Non-pigmented ciliary epithelial cell (primary cell): ENCODE measurements around the gene ANKS1B.
"Not testable (repeated sequence)": the region's sequence is repeated elsewhere in the genome, so short reads cannot be mapped to it uniquely, and the experiment has no call there.

Experiments used
- DNase-seq: peaks from one replicate; pipeline ENCODE4 v3.0.0-alpha.2; 2010; ENCODE audit warnings: low read depth

Gene ANKS1B

DNA sequence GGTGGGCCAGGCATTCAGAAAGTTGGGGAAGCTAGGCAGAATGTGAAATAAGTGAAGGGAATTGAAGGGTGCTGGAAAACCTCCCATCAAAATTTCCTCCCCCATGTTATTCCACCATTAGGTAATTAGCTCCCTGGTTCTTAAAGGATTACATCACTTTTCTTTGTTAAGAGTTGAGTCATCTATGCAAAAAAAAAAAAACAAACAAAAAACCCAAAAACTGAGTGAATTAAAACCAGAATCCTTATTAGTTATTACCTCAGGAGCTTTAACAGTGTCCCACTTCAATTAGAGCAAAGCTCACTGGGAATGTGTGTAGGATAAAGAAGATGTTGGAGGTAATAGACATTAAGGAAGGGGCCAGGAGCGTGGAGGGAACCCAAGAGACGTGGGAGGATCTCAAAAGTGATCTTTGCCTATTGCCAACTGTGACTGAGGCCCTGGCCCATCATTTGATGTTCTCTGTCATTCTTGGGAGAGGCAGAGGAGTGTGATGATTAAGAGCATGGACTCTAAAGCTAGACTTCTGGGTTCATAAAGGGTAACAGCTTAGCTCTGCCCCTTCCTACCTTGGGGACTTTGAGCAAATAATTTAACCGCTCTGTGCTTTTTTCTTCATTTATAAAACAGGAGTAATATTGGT lies 975.0 kb downstream of the ANKS1B start:
- DNase-seq = no peak

GRCh38 chr12:99005601-99006000 lies 979.1 kb downstream of the ANKS1B start:
- no peak for DNase-seq

DNA sequence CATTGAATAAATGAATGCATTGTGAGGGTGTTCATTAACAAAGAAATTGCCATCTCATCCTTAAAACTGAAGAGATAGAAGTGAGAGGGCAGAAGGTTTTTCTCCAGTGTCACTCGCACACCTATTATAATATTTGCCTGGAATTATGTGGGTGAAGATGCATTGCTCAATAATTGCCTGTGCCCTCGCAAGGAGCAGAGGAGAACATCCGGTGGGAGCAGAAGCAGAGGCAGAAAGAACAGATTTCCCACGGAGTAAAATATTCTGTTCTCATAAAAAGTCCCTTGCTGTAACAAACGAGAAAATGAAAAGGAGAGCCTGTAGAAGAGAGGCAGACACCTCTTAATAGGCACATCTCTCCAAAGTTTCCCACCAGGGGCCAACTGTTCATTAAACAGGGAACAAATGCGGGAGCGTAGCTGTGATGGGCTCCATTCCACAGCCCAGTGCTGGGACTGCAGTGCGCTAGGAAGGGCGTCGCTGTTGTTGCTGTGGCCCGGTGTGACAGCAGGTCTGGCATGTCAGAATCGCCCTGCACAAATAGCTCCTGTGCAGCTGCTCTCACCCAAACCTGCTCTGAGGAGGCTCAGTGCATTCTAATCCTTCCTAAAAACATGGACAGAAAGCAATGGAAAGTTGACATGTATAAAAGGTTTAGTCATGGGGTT lies 979.8 kb downstream of the ANKS1B start:
- DNase-seq = no peak

DNA sequence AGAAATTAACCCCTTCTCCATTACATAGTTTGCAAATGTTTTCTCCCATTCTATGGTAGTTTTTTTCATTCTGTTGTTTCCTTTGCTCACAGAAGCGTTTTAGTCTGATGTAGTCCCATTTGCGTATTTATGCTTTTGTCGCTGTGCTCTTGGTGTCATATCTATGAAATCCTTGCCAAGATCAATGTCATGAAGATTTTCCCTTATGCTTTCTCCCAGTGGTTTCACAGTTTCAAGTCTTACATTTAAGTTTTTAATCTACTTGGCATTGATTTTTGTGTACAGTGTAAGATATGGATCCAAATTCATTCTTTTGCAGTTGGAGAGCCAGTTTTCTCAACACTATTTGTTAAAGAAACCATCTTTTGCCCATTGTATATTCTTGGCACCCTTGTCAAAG lies 982.0 kb downstream of the ANKS1B start:
- DNase-seq = no peak

- DNase-seq = no peak
Measured at GRCh38 chr12:99002156-99002555, 982.6 kb downstream of the ANKS1B start.

GRCh38 chr12:98999559-98999958 lies 985.2 kb downstream of the ANKS1B start:
- no peak for DNase-seq

- DNase-seq = no peak
Measured at GRCh38 chr12:98998697-98999299, 985.9 kb downstream of the ANKS1B start.

GRCh38 chr12:98997899-98998298 lies 986.8 kb downstream of the ANKS1B start:
- DNase-seq = no peak

DNA sequence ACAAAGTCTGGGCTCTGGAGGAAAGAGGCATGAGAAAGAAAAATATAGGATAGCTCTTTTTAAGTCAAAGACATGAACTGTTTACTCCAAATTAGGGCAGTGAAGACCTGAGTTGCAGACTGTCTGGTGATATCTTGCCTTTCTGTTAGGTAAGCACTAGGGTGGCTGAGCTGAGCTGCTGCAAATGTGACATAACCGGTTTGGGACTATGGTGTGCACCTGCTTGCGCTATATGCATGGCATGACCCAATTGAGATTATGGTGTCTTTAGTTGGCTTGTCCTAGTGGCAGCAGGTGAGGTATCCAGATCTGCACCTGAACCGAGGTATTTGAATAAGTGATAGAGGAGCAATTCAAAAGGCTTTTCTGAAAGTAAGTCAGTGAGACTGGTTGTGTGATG lies 994.1 kb downstream of the ANKS1B start:
- DNase-seq = no peak

GRCh38 chr12:98985156-98985555 lies 999.6 kb downstream of the ANKS1B start:
- DNase-seq = no peak

GRCh38 chr12:98983647-98984046 lies 1001.1 kb downstream of the ANKS1B start:
- DNase-seq = no peak

DNA sequence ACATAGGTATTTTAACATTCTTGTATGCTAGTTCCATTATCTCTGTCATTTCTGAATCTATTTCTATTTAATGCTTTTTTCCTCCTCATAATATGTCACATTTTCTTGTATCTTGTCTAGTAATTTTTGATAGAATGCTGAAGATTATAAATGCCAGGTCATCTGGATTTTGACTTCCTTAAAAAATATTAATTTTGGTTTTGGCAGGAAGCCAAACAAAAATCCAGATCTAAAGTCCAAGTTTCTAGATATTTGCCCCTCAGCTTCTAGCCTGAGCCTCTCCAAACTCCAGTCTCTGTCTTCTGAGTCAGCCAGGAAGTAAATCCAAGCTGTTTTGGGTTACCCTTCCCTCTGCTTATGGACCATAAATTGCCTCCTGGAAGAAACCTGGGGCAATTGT lies 1004.2 kb downstream of the ANKS1B start:
- no peak for DNase-seq

GRCh38 chr12:98977186-98977585 lies 1007.5 kb downstream of the ANKS1B start:
- DNase-seq = no peak

DNA sequence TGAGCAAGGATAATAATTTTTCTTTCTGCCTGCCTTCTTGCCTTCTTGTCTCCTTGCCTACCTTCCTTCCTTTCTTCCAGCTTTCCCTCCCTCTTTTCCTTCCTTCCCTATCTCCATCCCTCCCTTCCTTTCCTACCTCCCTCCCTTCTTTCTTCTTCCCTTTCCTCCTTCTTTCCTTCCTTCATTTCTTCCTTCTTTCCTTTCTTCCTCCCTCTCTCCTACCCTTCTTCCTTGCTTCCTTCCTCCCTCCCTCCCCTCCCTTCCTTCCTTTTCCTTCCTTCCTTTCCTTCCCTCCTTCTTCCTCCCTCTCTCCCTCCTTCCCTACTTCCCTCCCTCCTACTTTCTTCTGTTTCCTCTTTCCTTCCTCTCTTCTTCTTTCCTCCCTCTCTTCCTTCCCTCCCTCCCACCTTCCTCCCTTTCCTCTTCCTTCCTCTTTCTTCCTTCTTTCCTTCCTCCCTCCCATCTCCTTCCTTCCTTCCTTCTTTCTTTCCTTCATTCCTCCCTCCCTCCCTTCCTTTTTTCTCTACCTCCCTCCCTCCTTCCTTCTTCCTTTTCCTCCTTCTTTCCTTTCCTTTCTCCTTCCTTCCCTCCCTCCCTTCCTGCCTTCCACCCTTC lies 1009.9 kb downstream of the ANKS1B start:
- DNase-seq = no peak

- no peak for DNase-seq
Measured at GRCh38 chr12:98973395-98973794, 1011.3 kb downstream of the ANKS1B start.

DNA sequence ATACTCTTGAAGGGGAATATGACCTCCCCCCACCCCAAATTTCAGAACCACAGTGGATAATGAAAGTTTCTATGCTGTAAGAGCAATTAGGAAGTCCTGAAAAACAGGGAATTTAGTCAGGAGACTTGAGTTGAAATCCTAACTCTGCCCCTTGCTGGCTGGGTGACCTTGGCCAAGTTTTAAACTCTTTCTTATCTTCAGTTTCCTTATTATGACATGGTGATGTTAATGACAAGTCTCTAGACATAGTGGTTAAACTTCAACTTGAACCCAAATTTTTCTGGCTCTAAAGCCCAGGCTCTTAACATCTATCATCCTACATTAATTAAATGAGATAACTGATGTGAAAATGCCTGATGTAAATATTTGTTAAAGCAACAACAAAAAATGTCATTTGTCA lies 1013.8 kb downstream of the ANKS1B start:
- DNase-seq = no peak

GRCh38 chr12:98970210-98970609 lies 1014.5 kb downstream of the ANKS1B start:
- DNase-seq = no peak

- DNase-seq = no peak
Measured at GRCh38 chr12:98968896-98969295, 1015.8 kb downstream of the ANKS1B start.

GRCh38 chr12:98957135-98957534 lies 1027.6 kb downstream of the ANKS1B start:
- DNase-seq = not testable (repeated sequence)

DNA sequence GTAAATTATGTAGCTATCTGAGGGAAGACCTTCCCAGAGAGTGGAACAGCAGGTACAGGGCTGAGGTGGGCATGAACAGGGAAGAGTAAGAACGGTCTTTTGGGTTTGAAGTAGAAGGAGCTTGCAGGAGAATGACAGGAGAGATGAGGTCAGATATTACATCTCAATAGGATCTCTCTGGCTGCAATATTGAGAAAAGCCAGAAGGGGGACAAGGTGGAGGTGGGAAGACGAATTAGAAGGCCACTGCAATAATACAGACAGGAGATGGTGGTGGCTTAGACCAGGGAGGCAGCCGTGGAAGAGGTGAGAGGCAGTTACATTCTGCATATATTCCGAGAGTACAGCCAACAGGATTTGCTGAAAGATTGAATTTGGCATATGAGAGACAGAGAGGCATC lies 1029.5 kb downstream of the ANKS1B start:
- no peak for DNase-seq

- DNase-seq = no peak
Measured at GRCh38 chr12:98954506-98954905, 1030.2 kb downstream of the ANKS1B start.

DNA sequence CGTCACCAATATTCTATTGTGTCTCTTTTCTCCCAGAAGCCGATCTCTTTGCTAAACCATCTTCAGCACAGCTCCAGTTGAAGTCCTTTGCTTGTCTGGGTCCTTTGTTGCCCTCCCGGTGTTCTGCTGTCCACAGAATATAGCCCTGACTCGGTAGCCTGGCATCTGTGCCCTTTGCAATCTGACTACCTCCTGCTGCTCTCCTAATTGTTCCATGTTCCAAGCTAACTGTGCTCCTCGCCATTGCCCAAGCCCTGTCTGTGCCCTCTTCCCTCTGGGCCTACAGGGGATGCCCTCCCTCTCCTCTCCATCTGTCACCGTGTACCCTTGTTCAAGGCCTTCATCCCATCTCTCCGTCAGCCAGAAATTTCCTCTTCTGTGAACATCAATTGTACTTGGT lies 1033.3 kb downstream of the ANKS1B start:
- DNase-seq = no peak

GRCh38 chr12:98948343-98948949 lies 1036.3 kb downstream of the ANKS1B start:
- no peak for DNase-seq
